Stimulated activated CD4-positive, alpha-beta T cell treated with anti-CD3 and anti-CD28 coated beads, TNF-alpha, amount 100 ng/mL, for 4 hours (primary cell): ENCODE results near the gene VWA7.
"Not testable (repeated sequence)": the region's sequence is repeated elsewhere in the genome, so short reads cannot be mapped to it uniquely, and the experiment has no call there.

Experiments used
- DNase-seq, 3 experiments: peaks; one replicate each; pipeline ENCODE4 v3.0.0-alpha.2; 2020; ENCODE audit warnings: low read depth in 3 of 3

Gene VWA7

DNA sequence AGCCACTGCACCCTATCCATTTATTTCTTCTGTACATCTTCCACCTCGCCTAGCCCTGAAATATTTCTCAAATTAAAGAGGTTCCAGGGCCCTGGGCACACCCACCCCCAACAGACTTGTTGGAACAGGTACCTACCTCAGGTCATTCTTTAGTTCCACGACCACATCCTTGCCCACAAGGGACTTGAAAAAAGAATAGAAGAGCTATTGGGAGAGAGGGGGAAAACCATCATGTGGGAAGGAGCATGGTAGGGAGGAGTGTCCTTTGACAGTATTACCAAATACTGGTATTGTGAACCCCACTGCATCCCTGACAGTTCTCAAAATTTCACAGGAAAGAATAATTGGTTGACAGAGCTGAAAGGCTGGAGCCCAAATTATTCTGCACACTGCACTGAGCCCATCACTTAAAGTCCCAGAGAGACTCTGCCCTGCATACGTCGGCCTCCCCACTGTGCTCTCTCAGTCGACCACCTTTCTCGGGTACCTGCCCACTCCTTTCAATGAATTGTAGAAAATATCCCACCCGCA lies 28.9 kb upstream of the VWA7 start:
- DNase-seq: no peak

DNA sequence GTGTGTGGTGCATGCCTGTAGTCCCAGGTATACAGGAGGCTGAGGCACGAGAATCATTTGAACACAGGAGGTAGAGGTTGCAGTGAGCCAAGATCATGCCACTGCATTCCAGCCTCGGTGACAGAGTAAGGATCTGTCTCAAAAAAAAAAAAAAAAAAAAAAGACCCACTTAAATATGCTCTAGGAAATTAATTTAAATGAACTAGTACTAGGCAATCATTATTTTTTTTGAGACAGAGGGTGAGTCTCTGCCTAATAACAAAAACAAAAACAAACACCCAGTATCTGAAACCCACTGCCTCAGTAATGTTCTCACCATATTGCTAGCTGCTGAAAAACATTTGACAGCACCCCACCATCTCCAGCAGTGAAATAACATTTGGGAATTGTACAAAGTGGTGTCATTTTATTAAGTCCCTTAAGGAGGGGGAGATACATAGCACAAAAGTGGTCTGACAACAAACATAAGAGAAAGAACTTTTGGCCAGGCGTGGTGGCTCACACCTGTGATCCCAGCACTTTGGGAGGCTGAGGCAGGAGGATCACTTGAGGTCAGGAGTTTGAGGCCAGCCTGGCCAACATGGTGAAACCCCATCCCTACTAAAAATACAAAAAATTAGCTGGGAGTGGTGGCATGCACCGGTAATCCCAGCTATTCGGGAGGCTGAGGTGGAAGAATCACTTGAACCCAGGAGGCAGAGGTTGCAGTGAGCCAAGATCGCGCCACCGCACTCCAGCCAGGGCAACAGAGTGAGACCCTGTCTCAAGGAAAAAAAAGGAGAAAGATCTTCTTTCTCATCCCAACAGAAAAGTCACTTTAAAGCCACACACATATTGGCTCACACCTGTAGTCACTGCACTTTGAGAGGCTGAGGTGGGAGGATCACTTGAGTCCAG lies 24.2 kb upstream of the VWA7 start:
- DNase-seq: not testable (repeated sequence)

DNA sequence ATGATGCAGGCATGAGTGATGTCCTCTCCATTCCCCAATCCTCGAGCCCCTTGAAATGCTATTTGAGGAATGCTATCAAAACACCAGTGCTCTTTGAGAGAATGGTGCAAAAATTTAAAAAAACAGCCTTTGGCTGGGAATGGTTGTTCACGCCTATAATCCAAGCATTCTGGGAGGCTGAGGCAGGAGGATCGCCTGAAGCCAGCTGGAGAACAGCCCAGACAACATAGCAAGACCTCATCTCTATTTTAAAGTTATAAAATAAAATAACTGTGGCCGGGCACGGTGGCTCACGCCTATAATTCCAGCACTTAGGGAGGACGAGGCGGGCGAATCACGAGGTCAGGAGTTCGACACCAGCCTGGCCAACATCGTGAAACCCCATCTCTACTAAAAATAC lies 22.7 kb upstream of the VWA7 start:
- DNase-seq: no peak

DNA sequence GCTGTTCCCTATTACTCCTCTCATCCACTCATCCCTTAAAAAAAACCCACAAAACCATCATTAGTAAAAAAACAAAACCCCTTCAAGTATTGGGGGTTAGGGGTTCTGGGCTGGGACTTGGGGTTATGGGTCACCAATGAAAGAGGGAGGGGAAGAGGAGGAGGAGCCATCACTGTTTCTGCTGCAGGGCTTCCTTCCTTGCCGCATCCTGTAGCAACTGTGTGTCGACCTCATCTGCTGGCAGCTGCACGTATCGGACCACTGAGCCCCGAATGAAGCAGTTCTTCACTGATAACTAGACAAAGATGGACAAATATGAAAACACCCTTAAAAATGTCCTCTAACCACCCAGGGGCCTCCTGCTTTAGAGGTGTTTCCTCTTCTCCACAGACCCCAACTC lies 20.5 kb upstream of the VWA7 start:
- DNase-seq: no peak

DNA sequence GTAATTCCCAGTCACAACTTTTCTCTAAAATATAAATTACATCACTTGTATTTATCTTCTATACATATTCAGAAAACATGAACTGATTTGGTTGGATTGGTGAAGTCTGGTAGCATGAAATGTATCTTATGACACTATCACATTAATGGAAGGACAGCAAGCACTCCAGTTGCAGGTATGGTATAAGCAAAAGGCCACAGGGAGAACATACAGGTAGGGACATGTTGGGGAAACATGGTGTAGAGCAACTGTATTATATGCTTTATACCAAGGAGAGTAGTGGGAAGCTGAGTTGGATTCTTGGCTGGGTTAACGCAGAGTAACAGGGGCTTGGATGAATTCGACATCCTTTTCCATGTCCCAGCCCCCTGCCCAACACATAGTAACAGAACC lies 19.9 kb upstream of the VWA7 start:
- DNase-seq: no peak

DNA sequence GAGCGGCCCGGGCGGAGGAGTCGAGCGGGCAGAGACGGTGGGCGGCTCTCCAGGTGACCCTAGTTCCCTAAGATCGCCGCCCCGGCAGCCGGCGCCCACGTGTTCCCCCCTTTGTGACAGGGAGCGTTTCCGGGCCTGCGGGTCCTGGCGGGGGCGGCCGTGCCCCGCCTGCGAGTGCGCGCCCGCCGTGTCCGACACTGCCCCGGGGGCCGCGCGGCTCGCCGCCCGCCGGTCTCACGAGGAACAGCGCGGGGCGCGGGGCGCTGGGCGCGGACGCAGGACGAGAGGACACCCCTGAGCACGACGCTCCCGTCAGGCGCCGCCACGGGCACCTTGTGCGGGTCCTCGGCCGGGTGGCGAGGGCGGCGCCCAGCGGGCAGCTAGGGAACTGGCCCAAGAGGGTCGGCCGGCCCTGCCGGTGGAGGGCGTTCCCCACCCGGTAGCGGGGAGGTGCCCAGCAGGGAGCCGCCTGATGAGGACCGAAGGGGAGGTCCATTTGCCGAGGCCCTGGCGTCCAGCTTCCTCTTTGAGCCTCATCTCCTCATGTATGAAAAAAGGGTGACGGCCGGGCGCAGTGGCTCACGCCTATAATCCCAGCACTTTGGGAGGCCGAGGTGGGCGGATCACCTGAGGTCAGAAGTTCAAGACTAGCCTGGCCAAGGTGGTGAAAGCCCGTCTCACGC lies 18.6 kb upstream of the VWA7 start, which contains the start of gene VARS1:
VARS1 (minus strand) TSS at position 137 of the 683 bp plus-strand sequence. CDS start 535 bp downstream, outside the sequence.
- DNase-seq: peak; percentile 66 to 80 (median 68)

DNA sequence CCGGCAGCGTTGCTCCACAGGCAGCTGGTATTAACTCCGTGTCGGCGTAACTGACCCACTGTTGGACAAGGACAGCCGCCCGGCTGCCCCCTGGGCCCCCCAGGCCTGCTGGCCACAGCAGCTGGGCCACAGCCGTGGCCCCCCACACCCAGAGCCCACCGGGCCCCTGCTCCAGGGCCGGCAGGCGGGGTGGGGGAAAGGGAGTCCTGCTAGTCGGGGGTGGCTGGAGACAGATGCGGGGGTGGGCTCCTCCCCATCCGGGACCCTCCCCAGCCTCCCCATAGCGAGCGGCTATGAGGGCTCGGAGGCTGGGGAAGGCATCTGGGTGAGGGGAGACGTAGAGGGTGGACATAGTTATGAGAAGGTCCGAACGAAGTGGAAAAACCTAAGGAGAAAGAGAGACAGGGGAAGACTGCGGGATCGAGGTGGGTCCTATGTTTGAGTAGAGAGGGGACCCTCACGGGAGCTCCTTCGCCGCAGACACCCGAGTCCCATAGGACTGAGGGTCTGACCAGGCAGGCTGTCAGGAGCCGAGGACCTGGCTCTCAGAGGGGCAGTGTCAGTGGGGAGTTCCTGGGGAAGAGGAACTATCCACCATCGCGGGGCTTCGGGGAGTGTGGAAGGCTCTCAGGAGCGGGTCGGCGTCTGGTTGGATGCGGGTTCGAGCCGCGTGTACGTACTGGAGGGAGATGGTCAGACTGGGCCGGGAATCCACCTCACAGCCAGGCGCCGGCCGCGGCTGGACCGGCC lies 17.9 kb upstream of the VWA7 start:
- no peak for DNase-seq

DNA sequence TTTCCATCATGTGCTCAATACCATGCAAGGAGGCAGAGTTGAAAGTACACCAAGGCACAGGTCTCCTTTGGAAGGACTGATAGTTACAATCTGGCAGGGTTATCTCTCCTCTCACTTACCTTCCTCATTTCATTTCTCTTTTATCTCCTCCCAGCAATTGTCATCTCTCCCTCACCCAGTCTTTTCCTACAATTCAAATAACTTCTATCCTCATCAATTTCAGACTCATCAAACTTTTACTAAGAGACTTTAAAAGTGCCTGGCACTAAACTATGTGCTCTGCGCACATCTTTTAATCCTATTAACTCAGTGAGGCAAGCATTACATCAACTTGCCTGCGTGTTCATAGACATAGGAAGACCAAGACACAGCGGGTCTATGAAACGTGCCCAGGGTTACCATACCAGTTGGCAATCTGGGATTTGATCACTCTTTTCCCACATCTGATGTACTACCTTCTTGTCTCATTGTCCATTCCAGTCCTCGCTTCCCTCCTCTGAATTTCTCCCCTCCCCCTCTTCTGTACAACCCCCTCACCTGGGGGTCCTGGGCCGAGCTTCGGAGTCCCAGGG lies 17.3 kb upstream of the VWA7 start:
- no peak for DNase-seq

DNA sequence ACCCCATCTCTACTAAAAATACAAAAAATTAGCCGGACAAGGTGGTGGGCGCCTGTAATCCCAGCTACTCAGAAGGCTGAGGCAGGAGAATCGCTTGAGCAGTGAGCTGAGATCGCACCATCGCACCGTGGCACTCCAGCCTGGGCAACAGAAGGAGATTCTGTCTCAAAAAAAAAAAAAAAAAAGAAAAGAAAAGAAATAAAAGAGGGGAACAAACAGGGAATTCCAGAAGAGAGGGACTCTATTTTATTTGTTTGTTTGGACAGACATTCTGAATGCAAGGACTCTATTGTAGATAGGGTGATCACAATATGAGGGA lies 16.8 kb upstream of the VWA7 start:
- DNase-seq: not testable (repeated sequence)

DNA sequence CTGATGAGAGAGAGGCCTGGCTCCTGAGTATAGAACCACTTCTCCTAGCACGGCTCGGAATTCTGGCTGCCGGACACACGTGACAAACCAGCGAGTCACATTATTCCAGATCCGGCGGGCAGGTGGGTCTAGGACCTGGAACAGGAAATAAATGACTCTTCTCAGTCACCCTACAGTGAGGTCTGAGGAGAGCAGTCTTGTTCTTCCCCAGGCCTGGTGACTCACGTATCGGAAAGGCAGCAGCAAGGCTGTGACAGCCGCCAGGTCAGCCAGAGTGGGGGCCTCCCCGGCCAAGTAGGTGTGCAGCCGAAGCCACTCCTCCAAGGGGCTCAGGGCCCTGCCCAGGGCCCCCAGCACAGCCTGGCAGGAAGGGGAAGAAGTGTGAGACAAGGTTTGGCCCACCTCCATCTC lies 15.6 kb upstream of the VWA7 start:
- no peak for DNase-seq

DNA sequence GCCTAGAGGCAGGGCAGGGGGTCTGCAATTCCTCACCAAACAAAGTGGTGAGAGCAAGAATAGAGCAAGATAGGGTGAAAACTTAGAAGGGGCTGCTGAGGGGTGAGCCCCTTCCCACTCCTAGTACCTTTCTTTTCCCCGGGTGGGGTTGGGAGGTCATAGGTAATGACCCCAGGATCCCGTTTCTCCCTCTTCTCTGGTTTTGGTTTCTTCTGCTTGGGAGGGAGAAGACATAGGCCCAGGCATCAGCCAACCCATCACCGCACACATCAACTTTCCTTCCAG lies 14.9 kb upstream of the VWA7 start:
- DNase-seq: no peak

DNA sequence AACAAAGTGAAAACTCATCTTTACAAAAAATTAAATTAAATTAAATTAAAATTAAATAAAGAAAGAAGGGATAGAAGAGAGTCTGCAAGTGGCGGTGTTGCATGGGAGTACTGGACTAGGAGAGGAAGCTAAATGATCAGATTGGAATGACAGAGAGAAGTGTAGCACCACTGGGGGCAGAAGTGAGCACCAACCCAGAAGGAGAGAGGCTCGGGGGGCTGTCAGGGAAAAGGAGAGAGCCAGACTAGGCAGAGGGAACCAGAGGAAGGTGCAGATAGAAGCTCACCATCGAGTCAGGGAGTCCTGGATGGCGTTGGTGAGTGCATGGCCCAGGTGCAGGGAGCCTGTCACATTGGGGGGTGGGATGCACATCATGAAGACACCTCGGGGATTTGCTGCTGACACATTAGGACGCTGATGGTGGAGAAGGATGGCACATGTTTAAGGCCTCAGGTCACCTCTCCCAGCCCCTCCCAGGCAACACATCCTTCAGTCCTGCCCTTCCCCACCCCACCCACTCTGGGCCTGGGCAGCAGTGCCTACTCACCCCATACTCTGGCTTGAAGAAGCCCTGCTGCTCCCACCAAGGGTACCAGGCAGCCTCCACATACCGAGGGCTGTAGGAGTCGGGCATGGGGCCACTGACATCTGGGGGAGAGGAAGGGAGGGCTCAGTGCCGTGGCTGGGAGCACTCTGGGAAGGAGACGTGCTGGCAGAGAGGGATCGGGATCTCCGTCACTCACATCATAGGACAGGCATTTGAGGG lies 14.4 kb upstream of the VWA7 start:
- no peak for DNase-seq

DNA sequence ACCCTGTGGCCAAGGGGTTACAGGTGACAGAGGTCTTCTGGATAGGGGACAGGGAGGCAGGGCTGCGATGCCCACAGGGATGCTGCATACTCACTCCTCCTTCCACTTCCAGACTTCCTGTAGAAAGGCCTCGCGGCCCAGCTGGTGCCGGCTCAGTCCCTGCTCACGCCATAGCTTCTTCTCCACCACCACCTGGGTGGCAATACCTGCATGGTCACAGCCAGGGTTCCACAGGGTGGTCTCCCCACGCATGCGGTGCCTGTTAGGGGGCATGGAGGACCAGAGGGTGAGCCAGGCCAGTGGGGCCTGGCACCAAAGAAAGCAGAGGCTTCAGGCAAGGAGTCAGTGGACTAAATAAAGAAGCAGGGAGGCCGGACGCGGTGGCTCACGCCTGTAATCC lies 8.3 kb upstream of the VWA7 start:
- no peak for DNase-seq

DNA sequence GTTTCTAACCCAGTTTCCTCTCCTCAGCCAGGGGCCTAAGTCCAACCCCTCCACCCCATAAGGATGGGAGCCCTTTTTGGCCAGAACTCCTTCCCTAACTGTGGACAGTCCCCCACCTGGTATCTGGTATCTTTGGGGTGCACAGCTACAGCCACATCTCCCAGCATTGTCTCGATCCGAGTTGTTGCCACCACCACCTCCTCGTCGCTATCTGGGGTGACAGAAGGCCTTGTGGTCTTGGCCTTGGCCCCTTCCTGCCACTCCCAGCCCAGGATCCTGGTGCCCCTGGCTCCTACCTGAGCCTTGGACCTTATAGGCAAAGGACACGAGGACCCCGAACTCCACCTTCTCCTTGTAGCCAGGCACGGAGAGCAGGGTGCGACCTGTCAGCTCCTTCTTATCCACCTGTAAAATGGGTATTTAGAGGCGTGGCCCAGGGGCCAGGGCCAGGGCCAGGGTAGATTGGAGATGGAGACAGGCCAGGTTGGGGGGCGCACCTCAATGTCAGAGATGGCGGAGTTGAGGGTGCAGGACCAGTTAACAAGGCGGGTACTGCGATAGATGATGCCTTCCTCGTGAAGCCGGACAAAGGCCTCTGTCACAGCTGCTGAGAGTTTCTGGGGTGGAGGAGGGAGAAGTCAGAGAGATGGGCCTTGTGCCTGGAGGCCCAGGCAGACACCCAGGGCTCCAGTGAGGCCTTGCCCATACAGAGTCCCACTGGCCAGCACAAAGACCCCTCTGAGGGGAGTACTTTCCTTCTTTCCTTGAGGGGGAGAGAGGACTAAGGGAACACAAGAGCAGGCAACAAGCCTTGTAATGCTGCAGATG lies 7.2 kb upstream of the VWA7 start:
- no peak for DNase-seq

DNA sequence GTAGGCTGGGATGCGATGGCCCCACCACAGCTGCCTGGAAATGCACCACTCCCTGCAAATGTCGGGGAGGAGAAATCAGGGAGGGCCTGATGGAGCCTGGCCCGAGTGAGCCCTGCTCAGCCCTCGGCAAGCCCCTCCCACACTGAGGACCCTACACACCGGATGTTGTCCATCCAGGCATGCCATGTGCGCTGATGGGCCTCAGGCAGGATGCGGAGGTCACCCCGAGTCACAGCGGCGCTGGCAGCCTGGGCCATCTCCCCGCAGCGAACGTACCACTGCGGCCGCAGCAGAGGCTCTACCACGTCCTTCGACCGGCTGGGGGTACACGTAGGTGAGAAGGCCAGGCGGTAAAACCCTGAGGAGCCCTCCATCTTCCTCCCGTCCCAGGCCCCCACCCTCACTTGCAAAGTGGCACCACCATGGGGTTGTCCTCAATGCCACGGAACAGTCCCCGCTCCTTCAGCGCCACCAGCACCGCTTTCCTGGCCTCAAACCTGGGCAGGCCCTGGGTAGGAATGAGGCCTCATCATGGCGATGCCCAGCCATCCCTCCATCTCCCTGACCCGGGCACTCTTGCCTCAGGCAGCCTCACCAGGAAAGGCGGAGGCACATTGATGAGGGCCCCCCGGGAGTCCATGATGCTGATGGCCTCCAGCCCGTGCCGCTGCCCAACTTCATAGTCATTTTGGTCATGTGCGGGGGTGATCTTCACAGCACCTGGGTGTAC lies 5.2 kb upstream of the VWA7 start:
- no peak for DNase-seq

DNA sequence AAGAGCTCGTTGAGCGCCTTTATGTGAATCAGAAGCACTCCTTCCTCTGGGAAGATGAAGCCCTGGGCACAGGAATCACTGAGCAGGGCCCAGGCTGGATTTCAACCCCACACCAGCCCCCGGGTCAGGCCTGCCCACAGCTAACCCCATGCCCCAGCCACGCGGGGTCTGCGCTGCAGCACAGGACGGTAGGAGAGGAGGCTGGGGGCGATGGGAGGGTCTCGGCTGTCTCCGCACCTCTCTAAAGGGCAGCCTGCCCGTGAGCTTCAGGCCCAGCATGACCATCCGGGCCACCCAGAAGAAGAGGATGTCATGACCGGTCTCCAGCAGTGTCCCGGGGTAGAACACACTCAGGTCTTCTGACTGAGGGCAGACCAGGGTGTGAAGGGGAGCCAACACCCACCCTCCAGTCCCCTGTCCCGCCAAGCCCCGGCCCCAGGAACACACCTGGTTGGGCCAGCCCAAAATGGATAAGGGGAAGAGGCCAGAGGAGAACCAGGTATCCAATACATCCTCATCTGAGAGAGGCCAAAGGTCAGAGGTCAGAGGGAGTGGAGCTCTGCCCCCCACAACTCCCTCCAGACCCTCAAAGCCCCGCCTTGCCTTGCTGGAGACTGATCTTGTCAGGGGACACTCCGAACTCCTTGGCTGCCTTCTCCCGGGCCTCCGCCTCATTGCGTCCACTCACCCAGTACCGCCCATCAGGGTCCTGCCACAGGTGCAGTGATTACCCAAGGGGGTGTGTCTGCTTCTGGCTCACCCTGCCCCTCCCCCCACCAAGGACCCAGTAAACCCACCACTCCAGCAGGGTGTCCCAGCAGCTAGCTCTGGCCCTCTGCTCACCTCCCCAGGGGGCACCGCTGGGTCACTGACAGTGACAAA lies 4.4 kb upstream of the VWA7 start:
- DNase-seq: no peak

DNA sequence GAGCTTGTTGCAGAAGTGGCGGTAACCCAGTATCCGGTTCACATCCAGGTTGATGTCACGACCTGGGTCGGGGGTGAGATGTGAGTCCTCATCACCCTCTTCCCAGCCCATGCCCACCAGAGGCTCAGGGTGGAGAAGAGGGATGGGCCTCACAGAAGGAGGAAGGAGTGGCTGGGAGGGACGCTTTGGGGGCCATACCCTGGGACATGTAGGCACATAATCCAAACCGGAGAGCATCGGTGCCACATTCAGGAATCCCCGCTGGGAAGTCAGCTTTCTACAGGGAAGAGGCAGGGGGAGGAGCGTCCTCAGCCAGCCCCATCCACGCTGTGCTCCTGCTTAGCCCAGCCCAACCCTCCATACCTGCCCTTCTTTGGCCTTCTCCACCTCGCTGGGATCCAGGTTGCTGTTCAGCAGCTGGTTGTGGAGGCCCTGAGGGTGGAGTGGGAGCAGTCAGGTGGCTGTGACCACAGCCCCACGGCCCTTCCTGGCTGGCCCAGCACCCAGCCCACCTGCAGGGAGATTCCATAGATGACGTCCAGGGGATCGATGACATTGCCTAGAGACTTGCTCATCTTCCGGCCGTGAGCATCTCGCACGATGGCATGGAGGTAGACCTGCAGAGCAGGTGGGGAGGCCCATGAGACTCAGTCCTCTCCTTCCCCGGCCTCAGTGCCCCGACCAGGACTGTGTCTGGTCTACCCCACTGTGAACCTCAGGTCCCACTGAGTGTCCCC lies 3.5 kb upstream of the VWA7 start:
- DNase-seq: no peak

DNA sequence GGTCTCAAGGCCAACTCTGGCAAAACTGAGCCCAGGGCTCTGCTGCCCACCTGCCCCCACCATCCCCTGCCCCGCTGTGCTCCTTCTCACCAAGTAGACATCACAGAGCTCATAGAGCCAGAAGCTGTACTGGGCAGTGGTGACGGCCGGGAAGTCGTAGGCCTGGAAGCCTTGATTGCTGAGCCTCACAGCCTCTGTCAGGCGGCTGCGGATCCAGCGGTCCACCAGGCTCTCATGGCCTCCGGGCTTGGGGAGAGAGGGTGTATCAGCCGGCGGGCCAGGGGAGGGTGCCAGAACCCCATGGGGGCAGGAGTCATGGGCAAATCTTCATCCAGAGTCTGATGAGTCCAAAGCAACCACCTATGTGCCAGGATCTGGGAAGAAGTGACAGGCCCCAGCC lies 2.8 kb upstream of the VWA7 start:
- DNase-seq: no peak
